HPDE6-E6E7 (cell line): ENCODE measurements around the gene BNIP1.

ENCODE experiments used
- DNase-seq: peaks from one replicate; pipeline ENCODE4 v3.0.0; 2011; ENCODE audit warnings: missing footprints; ENCODE audit errors: extremely low spot score

The BNIP1 gene

GRCh38 chr5:173211284-173211683, 67.0 kb downstream of the BNIP1 start:
- no peak for DNase-seq

DNA sequence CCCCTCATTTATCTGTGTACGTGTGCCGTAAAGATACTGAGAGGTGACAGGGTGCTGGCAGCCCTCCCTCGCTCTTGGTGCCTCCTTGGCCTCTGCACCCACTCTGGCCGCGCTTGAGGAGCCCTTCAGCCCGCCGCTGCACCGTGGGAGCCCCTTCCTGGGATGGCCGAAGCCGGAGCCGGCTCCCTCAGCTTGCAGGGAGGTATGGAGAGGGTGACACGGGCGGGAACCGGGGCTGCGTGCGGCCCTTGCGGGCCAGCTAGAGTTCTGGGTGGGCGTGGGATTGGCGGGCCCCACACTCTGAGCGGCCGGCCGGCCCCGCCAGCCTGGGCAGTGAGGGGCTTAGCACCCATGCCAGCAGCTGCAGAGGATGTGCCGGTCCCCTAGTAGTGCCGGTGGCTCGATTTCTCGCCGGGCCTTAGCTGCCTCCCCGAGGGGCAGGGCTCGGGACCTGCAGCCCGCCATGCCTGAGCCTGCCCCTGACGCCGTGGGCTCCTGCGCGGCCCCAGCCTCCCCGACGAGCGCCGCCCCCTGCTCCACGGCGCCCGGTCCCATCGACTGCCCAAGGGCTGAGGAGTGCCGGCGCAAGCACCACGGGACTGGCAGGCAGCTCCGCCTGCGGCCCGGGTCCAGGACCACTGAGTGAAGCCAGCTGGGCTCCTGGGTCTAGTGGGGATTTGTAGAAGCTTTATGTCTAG, 69.1 kb downstream of the BNIP1 start:
- DNase-seq = no peak
